Activated T-cell treated with anti-CD3 and anti-CD28 coated beads, Interleukin-2, amount 50 U/mL, for 4 hours (primary cell): ENCODE results near the gene BTBD18. TPM values are rescaled to one million over a fixed set of nuclear protein-coding genes. Genes with fewer than 3 reads are reported as not detected.
A peak's percentile ranks its signal among the peaks of the same experiment; 100 is the strongest.

Experiments used
- ATAC-seq, 2 donors: fragments of 200-7000 bp; cut with Tn5 transposase; one replicate each; pipeline ENCODE4 v1.10.0; 2021
- DNase-seq: peaks from one replicate; pipeline ENCODE4 v3.0.0-alpha.2; 2020
- H3K27me3 Mint-ChIP-seq: one replicate; pipeline ENCODE4 v1.8.0; 2021; ENCODE audit warnings: low read depth, mixed read lengths
- H3K36me3 Mint-ChIP-seq: one replicate; pipeline ENCODE4 v1.8.0; 2022; ENCODE audit warnings: mixed read lengths; ENCODE audit not compliant: insufficient read depth
- H3K4me1 Mint-ChIP-seq: one replicate; pipeline ENCODE4 v1.8.0; 2021; ENCODE audit warnings: low read depth, mixed read lengths
- H3K4me3 Mint-ChIP-seq: one replicate; pipeline ENCODE4 v1.8.0; 2021; ENCODE audit warnings: mild to moderate bottlenecking, moderate library complexity, mixed read lengths
- H3K9me3 Mint-ChIP-seq: one replicate; pipeline ENCODE4 v1.8.0; 2021; ENCODE audit warnings: mixed read lengths
- total RNA-seq, 3 donors: library from RNA; stranded (reverse); gene quantifications; one replicate each; pipeline ENCODE4 v1.2.1, GENCODE V29; 2021

Gene BTBD18
- total RNA-seq, 3 donors from 2014 or later: not detected

GRCh38 chr11:57762235-57762861 lies 10.7 kb upstream of the BTBD18 start:
- ATAC-seq: no peak
- Mint-ChIP-seq H3K9me3 (no peaks in the 10 kb centered on the region), H3K36me3 (peaks cover 8% of the 10 kb centered on the region), H3K27me3 (no peaks in the 10 kb centered on the region), H3K4me3 (peak overlapping the region; percentile 29), H3K4me1 (no peaks in the 10 kb centered on the region)
- DNase-seq: no peak

- ATAC-seq (no peak), DNase-seq (no peak)
- Mint-ChIP-seq H3K4me1 (no peaks in the 10 kb centered on the region), H3K9me3 (no peaks in the 10 kb centered on the region), H3K36me3 (peaks cover 8% of the 10 kb centered on the region), H3K4me3 (peak within 1 kb of the TSS; percentile 73), H3K27me3 (no peaks in the 10 kb centered on the region)
Observed at GRCh38 chr11:57761301-57762234, 9.9 kb upstream of the BTBD18 start, which contains the start of gene CTNND1. Gene CTNND1 (plus strand): TSS chr11:57761802. CDS start chr11:57791479, 29,677 bp downstream.

GRCh38 chr11:57758174-57758573 lies 6.6 kb upstream of the BTBD18 start:
- no peaks in the 10 kb centered on the region for H3K9me3 Mint-ChIP-seq
- ATAC-seq (no peak), DNase-seq (no peak)
- H3K36me3 Mint-ChIP-seq: peaks cover 6% of the 10 kb centered on the region
- no peaks in the 10 kb centered on the region for H3K4me1 Mint-ChIP-seq
- H3K27me3 Mint-ChIP-seq: no peaks in the 10 kb centered on the region
- no peak overlapping the region for H3K4me3 Mint-ChIP-seq

DNA sequence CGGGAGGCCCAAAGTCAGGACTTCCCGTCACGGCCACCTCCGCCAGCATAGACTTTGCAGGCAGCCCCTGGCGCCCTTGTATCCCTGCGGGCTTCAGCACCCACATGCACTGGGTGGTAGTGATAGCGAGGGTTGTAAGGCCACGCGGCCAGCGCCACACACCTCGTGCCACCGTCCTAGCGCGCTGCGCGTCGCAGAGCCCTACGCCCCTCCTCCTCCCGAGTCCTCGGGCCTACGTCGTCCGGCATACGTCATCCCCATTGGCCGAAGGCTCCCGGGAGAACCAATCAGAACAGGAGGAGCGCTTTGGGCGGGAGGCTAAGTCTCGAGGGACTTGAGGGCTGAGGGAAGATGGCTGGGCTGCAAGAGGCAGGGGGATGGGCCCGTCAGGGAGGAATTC lies 1.3 kb upstream of the BTBD18 start:
- peaks cover 5% of the 10 kb centered on the region for H3K4me1 Mint-ChIP-seq
- no peaks in the 10 kb centered on the region for H3K27me3 Mint-ChIP-seq
- DNase-seq: no peak
- no peaks in the 10 kb centered on the region for H3K9me3 Mint-ChIP-seq
- H3K36me3 Mint-ChIP-seq: peaks cover 3% of the 10 kb centered on the region
- no peak overlapping the region for H3K4me3 Mint-ChIP-seq
- ATAC-seq: no peak

DNA sequence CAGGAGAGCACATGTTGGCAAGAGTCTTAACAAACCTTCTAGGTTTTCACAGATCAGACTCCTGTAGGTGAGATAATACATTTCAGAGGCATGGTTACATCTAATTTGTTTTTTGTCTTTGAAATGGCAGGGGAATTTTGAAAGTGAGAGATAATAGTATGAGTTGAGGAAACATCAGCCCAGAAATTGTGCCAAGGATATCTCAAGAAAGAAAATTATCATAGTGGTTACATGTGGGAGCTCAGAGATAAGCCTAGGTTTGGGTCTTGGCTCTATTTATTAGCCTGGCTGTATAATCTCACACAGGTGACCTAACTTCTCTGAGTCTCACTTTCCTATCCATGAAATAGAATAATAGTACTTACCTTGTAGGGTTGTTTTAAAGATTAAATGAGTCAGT lies 443 bp downstream of the BTBD18 start:
- no peaks in the 10 kb centered on the region for H3K9me3 Mint-ChIP-seq
- no peaks in the 10 kb centered on the region for H3K27me3 Mint-ChIP-seq
- H3K4me3 Mint-ChIP-seq: no peak overlapping the region
- peaks cover 15% of the 10 kb centered on the region for H3K4me1 Mint-ChIP-seq
- no peak for DNase-seq
- no peak for ATAC-seq
- H3K36me3 Mint-ChIP-seq: peaks cover 7% of the 10 kb centered on the region

DNA sequence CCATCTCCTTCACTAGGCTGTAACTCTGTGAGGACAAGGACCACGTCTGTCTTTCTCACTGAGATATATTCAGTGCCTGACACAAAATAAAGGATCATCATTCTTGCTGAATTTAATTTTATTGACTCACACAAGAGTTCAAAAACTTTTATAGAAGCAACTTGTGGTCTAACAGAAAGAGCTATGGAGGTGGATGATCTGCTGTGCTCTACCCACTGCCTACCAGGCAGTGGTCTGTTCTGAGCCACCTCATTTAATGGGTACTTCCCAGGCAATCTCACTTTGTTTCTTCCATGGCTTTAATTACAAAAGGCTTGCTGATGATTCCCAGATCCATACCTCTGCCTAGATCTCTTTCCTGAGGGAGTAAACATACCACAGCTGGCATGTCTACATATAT lies 4.7 kb downstream of the BTBD18 start:
- Mint-ChIP-seq H3K9me3 (no peaks in the 10 kb centered on the region), H3K4me3 (no peak overlapping the region), H3K4me1 (peaks cover 40% of the 10 kb centered on the region), H3K27me3 (no peaks in the 10 kb centered on the region), H3K36me3 (peaks cover 28% of the 10 kb centered on the region)
- ATAC-seq (peak; percentile 35 to 58), DNase-seq (no peak)

DNA sequence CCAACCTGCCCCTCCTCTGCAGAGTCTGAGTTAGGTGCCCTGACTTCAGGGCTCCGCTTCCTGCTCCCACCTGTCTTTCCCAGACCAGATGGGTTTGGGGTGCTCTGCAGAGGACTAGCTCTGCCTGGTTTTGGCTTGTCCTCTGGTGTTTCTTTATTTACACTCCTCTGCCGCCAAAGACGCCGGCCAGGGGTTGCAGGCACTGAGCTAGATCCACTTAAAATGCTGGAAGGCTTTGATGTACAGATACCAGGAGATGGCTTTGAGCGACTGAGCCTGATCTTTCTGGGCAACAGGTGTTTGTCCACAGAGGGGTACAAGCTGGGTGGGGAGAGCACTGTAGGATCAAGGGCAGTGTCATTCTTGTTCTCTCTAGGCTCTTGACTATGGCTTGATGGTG lies 6.4 kb downstream of the BTBD18 start:
- Mint-ChIP-seq H3K9me3 (no peaks in the 10 kb centered on the region), H3K27me3 (no peaks in the 10 kb centered on the region), H3K36me3 (peaks cover 31% of the 10 kb centered on the region), H3K4me1 (peaks cover 45% of the 10 kb centered on the region), H3K4me3 (no peak overlapping the region)
- DNase-seq (no peak), ATAC-seq (no peak)

DNA sequence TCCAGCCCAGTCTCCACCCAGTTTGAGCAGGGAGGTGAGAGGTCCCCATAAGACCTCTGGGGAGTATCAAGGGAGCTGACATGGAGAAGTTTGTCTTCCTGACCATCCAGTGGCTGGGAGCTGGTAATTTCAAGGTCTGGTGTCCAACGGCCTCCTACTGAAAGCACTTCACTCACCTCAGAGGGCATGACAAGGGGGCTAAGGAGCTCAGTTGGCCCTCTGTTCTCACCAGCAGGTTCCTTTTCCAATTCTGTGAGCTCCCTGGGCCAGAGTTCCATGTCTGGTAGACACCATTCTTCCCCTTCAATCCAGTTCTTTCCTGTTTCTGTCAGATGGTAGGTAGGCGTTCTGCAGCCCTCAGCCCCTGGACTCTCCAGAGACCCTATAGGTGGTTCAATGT lies 7.3 kb downstream of the BTBD18 start:
- peaks cover 47% of the 10 kb centered on the region for H3K4me1 Mint-ChIP-seq
- DNase-seq (no peak), ATAC-seq (no peak)
- no peaks in the 10 kb centered on the region for H3K27me3 Mint-ChIP-seq
- no peaks in the 10 kb centered on the region for H3K9me3 Mint-ChIP-seq
- peaks cover 33% of the 10 kb centered on the region for H3K36me3 Mint-ChIP-seq
- H3K4me3 Mint-ChIP-seq: peak overlapping the region; percentile 54

DNA sequence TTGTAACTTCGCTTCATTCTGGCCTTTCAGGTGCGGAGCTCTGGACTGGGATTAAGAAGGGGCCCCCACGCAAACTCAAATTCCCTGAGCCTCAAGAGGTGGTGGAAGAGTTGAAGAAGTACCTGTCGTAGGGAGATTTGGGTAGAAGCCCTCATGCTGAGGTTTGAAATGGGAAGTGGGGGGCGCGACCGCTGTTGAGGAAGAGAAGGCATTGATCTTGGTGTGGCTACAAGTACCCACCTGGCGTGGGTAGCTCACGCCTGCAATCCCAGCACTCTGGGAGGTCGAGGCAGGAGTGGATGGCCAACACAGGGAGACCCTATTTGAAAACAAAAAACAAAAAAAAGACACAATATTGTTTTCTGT lies 9.5 kb downstream of the BTBD18 start:
- ATAC-seq: no peak
- Mint-ChIP-seq H3K4me1 (peaks cover 41% of the 10 kb centered on the region), H3K36me3 (peaks cover 38% of the 10 kb centered on the region), H3K4me3 (peak overlapping the region; percentile 100), H3K27me3 (no peaks in the 10 kb centered on the region), H3K9me3 (no peaks in the 10 kb centered on the region)
- DNase-seq: no peak

DNA sequence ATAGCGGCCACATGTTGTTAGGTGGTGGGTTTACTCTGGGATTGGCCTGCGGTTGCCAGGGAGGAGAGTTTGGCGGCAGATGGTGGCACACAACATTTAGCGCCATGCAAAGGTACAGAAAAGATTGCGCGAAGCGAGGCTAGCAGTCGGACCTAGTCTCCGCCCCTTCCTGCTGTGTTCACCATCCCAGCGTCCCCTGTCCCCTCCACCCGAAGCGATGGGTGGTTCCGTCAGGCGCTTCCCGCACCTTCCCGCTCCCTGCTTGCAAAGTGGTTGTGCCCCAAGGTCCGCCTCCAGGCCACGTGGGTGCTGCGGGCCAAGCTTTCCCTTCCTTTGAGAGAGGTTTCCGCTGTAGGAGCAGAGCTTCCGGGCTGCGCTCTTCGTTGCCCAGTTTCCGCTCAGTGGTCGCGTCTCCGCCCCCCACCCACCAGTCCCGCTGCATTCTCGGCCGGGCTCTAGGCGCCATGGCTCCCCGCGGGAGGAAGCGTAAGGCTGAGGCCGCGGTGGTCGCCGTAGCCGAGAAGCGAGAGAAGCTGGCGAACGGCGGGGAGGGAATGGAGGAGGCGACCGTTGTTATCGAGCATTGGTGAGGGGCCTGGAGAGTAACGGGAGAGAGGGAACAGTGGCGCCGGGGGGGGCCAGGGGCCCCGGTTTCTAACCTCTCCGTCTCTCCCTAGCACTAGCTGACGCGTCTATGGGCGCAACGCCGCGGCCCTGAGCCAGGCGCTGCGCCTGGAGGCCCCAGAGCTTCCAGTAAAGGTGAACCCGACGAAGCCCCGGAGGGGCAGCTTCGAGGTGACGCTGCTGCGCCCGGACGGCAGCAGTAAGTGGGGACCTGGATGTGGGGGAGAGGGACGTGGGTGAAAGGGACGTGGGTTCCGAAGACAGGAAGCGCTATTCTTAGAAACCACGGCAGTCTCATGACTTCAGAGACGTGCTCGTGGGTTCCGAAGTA lies 10.2 kb downstream of the BTBD18 start, which contains the start of gene SELENOH:
TSS of gene SELENOH (plus strand) at position 360 of the 955 bp plus-strand sequence. CDS start at position 465, 105 bp downstream.
- no peaks in the 10 kb centered on the region for H3K9me3 Mint-ChIP-seq

DNA sequence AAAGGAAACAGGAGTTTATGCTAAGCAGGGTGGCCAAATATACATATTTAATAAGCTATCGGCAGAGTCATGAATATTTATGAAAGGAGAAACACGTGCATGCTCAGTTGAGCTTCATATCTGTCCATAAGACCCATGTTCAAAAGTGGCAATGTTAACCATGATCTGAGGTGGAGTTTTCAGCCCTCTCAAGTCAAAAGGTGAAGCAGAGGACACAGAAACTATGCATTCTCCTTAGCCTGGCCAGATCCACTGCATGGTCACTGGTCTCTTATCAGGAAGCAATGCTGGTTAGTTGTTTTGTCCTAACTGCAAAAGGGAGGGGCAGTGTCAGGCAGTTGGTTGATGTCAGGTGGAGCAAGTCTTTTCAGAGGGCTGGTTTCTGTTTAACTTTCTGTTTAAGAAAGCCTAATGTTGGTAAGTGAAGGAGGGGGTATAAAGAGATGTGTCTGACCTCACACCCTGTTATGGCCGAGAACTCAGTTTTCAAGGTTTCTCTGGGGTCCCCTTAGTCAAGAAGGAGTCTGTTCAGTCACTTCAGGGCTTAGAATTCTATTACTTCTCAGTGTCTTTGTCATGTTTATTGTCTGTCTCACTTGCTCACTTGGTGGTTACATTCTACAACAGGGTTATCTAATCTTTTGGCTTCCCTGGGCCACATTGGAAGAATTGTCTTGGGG lies 15.9 kb downstream of the BTBD18 start:
- Mint-ChIP-seq H3K9me3 (no peaks in the 10 kb centered on the region), H3K4me1 (peaks cover 2% of the 10 kb centered on the region), H3K4me3 (no peak overlapping the region), H3K27me3 (no peaks in the 10 kb centered on the region), H3K36me3 (peaks cover 18% of the 10 kb centered on the region)
- DNase-seq: no peak
- no peak for ATAC-seq

More for the DNA sequence above, 10.2 kb downstream of the BTBD18 start, which contains the start of gene SELENOH:
- DNase-seq: peak; percentile 88
- Mint-ChIP-seq H3K4me3 (peak within 1 kb of the TSS; percentile 100), H3K4me1 (peaks cover 34% of the 10 kb centered on the region), H3K27me3 (no peaks in the 10 kb centered on the region), H3K36me3 (peaks cover 36% of the 10 kb centered on the region)
- ATAC-seq: peak; percentile 91 to 94

DNA sequence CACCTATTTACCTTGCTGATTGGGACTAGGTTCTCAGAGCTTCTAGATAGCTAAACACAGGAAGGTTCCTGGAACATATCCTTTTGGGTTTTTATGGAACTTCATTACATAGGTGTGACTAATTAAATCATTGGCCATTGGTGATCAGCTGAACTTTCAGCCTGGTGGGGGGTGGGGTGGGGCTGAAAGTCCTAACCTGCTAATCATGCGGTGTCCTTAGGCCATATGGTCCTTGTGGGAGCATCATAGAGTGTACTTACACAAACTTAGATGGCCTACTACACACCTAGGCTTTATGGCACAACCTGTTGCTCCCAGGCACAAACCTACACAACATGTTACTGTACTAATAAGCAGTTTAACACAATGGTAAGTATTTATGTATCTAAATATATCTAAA lies 19.0 kb downstream of the BTBD18 start:
- Mint-ChIP-seq H3K4me1 (peaks cover 5% of the 10 kb centered on the region), H3K27me3 (no peaks in the 10 kb centered on the region), H3K9me3 (no peaks in the 10 kb centered on the region), H3K36me3 (peaks cover 11% of the 10 kb centered on the region), H3K4me3 (no peak overlapping the region)
- ATAC-seq (no peak), DNase-seq (no peak)

GRCh38 chr11:57729479-57729878 lies 22.1 kb downstream of the BTBD18 start:
- no peak for DNase-seq
- Mint-ChIP-seq H3K27me3 (no peaks in the 10 kb centered on the region), H3K36me3 (peaks cover 2% of the 10 kb centered on the region), H3K4me3 (no peak overlapping the region), H3K9me3 (no peaks in the 10 kb centered on the region), H3K4me1 (peaks cover 8% of the 10 kb centered on the region)
- ATAC-seq: no peak
